DOHH2 (cell line): ENCODE measurements around the gene YTHDF1.

Source experiments
- EZH2phosphoT487 ChIP-seq: fragments of 200-600 bp; sonication (generic); IDR thresholded peaks from 2 replicates; pipeline ENCODE4 v1.6.1; 2017; ENCODE audit warnings: borderline replicate concordance, mild to moderate bottlenecking, antibody characterized with exemption, low read length, moderate library complexity, mixed read lengths
- TF ChIP-seq, protein P1 (sequence below): fragments of 200-600 bp; sonication (generic); IDR thresholded peaks from one replicate; pipeline ENCODE4 v1.5.1; 2014; ENCODE audit warnings: antibody characterized with exemption, mild to moderate bottlenecking, low read depth, low read length; ENCODE audit not compliant: poor library complexity, severe bottlenecking

GRCh38 chr20:63174309-63175037 is 41.5 kb downstream of the YTHDF1 start:
- TF ChIP-seq, protein P1, sequence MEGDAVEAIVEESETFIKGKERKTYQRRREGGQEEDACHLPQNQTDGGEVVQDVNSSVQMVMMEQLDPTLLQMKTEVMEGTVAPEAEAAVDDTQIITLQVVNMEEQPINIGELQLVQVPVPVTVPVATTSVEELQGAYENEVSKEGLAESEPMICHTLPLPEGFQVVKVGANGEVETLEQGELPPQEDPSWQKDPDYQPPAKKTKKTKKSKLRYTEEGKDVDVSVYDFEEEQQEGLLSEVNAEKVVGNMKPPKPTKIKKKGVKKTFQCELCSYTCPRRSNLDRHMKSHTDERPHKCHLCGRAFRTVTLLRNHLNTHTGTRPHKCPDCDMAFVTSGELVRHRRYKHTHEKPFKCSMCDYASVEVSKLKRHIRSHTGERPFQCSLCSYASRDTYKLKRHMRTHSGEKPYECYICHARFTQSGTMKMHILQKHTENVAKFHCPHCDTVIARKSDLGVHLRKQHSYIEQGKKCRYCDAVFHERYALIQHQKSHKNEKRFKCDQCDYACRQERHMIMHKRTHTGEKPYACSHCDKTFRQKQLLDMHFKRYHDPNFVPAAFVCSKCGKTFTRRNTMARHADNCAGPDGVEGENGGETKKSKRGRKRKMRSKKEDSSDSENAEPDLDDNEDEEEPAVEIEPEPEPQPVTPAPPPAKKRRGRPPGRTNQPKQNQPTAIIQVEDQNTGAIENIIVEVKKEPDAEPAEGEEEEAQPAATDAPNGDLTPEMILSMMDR = no peak
- no peak for TF ChIP-seq EZH2phosphoT487
